B cell (primary cell): ENCODE measurements around the gene CNNM3. TPM values are rescaled to one million over a fixed set of nuclear protein-coding genes. Genes with fewer than 3 reads are reported as not detected.

ENCODE experiments used
- ATAC-seq: fragments of 200-7000 bp; cut with Tn5 transposase; one replicate; pipeline ENCODE4 v1.10.0; 2021; ENCODE audit warnings: low read depth, mild to moderate bottlenecking, moderate number of reproducible peaks, moderate library complexity
- CTCF ChIA-PET: fragments of 350-600 bp; sonication (Branson Sonifier 250); formaldehyde crosslinking; loops from one replicate; lab custom pipeline; 2021; ENCODE audit warnings: antibody characterized with exemption, inconsistent platforms; lab: Charles Lee
- POLR2A ChIA-PET: fragments of 350-600 bp; sonication (Branson Sonifier 250); formaldehyde crosslinking; loops from one replicate; lab custom pipeline; 2021; ENCODE audit warnings: antibody characterized with exemption; lab: Charles Lee
- DNase-seq: peaks from one replicate; pipeline ENCODE4 v3.0.0; 2013
- H2AFZ ChIP-seq: 2 replicates; pipeline ENCODE4 v1.6.1; 2012; ENCODE audit warnings: mild to moderate bottlenecking, low read depth, low read length; ENCODE audit not compliant: insufficient read depth, poor library complexity, severe bottlenecking
- H3K27ac ChIP-seq, 2 donors: 1 replicate in 1 of 2; 2 replicates in 1 of 2; pipeline ENCODE4 v1.5.1; 2012 to 2013; ENCODE audit warnings: low read length in 2 of 2, mild to moderate bottlenecking in 2 of 2, moderate library complexity in 1 of 2
- H3K27me3 ChIP-seq, 4 experiments: fragments of 200-600 bp in 1 of 4; sonication (generic) in 1 of 4; replicated peaks in 1 of 4; 1 replicate in 2 of 4; 2 replicates in 2 of 4; pipeline versions ENCODE4 v1.6.1 to v1.7.0; 2013 to 2016; ENCODE audit warnings: low read length in 3 of 4, mild to moderate bottlenecking in 2 of 4, mixed read lengths in 1 of 4, moderate library complexity in 1 of 4; ENCODE audit not compliant: insufficient read depth in 4 of 4, control insufficient read depth in 3 of 4; ENCODE audit errors: control extremely low read depth in 1 of 4
- H3K36me3 ChIP-seq, 2 experiments: replicated peaks in 1 of 2; 1 replicate in 1 of 2; 2 replicates in 1 of 2; pipeline versions ENCODE4 v1.6.1 to v1.7.1; 2013; ENCODE audit warnings: low read length in 1 of 2; ENCODE audit not compliant: insufficient read depth in 2 of 2, control insufficient read depth in 1 of 2; ENCODE audit errors: control extremely low read depth in 1 of 2, extremely low read depth in 1 of 2
- H3K4me1 ChIP-seq, 2 donors: fragments of 200-600 bp in 1 of 2; sonication (generic) in 1 of 2; 1 replicate in 1 of 2; 2 replicates in 1 of 2; pipeline versions ENCODE4 v1.5.1 to v1.6.1; 2013 to 2017; ENCODE audit warnings: low read length in 2 of 2; ENCODE audit not compliant: control insufficient read depth in 2 of 2, insufficient read depth in 2 of 2
- H3K4me2 ChIP-seq: replicated peaks from 2 replicates; pipeline ENCODE3; 2012; ENCODE audit warnings: mild to moderate bottlenecking, low read depth, low read length; ENCODE audit not compliant: poor library complexity, severe bottlenecking
- H3K4me3 ChIP-seq, 5 experiments: fragments of 200-600 bp in 1 of 5; sonication (generic) in 1 of 5; 1 replicate in 3 of 5; 2 replicates in 2 of 5; pipeline versions ENCODE4 v1.5.1 to v1.7.0; 2011 to 2016; ENCODE audit warnings: low read length in 4 of 5, mild to moderate bottlenecking in 4 of 5, low read depth in 2 of 5, control low read depth in 1 of 5, moderate library complexity in 1 of 5; ENCODE audit not compliant: insufficient read depth in 1 of 5; ENCODE audit errors: control extremely low read depth in 1 of 5, extremely low read depth in 1 of 5
- H3K79me2 ChIP-seq: fragments of 200-600 bp; sonication (generic); one replicate; pipeline ENCODE4 v1.6.0; 2016; ENCODE audit warnings: low read length; ENCODE audit not compliant: control insufficient read depth, insufficient read depth
- H3K9ac ChIP-seq: fragments of 200-600 bp; sonication (generic); 2 replicates; pipeline ENCODE4 v1.6.1; 2017; ENCODE audit warnings: mild to moderate bottlenecking, low read length, moderate library complexity
- H3K9me3 ChIP-seq, 3 donors: one replicate each; pipeline versions ENCODE4 v1.6.1 to v1.7.1; 2013; ENCODE audit warnings: low read length in 2 of 3; ENCODE audit not compliant: control insufficient read depth in 2 of 3, insufficient read depth in 1 of 3; ENCODE audit errors: control extremely low read depth in 1 of 3
- H4K20me1 ChIP-seq: 2 replicates; pipeline ENCODE4 v1.6.0; 2012; ENCODE audit warnings: mild to moderate bottlenecking, low read length; ENCODE audit not compliant: insufficient read depth, control insufficient read depth, poor library complexity, severe bottlenecking
- H3K27ac Mint-ChIP-seq: one replicate; pipeline ENCODE4 v1.8.0; 2021; ENCODE audit warnings: mixed read lengths
- H3K27me3 Mint-ChIP-seq: one replicate; pipeline ENCODE4 v1.8.0; 2021; ENCODE audit warnings: mixed read lengths
- H3K4me1 Mint-ChIP-seq: one replicate; pipeline ENCODE4 v1.8.0; 2021; ENCODE audit warnings: mixed read lengths
- H3K4me3 Mint-ChIP-seq: one replicate; pipeline ENCODE4 v1.8.0; 2021; ENCODE audit warnings: mixed read lengths
- H3K9me3 Mint-ChIP-seq: one replicate; pipeline ENCODE4 v1.8.0; 2022; ENCODE audit warnings: mixed read lengths; ENCODE audit not compliant: insufficient read depth
- CTCF ChIP-seq: fragments of 200-600 bp; IDR thresholded peaks from one replicate; pipeline ENCODE4 v1.8.0; 2022; ENCODE audit warnings: antibody characterized with exemption, mild to moderate bottlenecking
- EZH2 ChIP-seq: IDR thresholded peaks from 2 replicates; pipeline ENCODE4 v1.6.1; 2012; ENCODE audit warnings: borderline replicate concordance, low read depth, mild to moderate bottlenecking, moderate library complexity, low read length; ENCODE audit not compliant: insufficient read depth, poor library complexity, severe bottlenecking
- WGBS: methylation state at CpG from one replicate; pipeline ENCODE4 v1.1.5; 2013; ENCODE audit warnings: missing lambda C conversion rate; ENCODE audit not compliant: insufficient coverage; 5-methylcytosine and 5-hydroxymethylcytosine counted together
- intact Hi-C: fragments of 100-400 bp; cut with micrococcal nuclease; formaldehyde crosslinking; loops from one replicate; pipeline ENCODE4 v1.10.0; 2022
- polyA plus RNA-seq: library from polyadenylated mRNA; depleted of rRNA; stranded (reverse); fragments of >200 nt; gene quantifications from 2 replicates; pipeline ENCODE4 v1.2.3, GENCODE V29; 2012
- total RNA-seq, 2 donors: library from RNA; stranded (reverse); fragments of 120-200 nt in 1 of 2; gene quantifications; 1 replicate in 1 of 2; 2 replicates in 1 of 2; pipeline versions ENCODE4 v1.2.3 to v1.2.4, GENCODE V29; 2013 to 2022

CNNM3 gene
- total and polyA plus RNA-seq, 2 donors (not counting 1 experiment from before 2014, with no cell fraction given), result 28.8 to 54.7 TPM

DNA sequence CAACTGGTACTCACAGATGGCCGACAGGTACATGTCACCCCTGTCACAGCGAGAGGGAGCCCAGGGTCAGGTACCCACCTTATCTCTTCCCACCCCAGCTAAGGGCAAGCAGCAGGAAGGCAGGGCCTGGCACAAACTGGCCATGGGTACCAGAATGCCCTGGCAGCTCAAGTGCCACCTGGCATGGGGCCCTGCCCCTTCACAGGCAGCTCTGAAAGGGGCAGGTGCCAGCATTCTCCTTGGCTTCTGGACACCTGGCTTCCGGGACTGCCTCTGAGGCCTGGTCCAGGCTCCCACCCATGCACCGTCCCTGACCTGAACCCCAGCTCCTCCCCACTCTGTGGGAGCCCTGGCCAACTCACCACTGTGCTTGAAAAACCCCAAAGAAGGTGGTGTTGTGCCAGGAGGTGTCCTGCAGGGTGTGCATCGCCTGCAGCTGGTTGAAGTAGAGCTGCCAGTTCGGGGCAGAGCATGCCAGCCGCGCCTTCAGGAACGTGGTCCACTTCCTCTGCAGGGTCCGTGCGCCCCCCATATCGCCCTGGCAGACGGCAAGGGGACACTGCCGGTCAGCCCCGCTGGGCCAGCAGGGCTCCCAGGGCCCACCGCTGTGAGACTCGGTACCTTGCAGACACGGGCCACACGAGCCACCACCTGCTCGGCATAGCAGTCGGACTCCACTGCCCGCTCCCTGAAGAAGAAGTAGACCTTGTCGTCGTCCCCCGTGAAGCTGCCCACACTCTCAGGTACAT lies 48.4 kb downstream of the CNNM3 start:
- peaks cover 16% of the 10 kb centered on the region for H3K4me1 Mint-ChIP-seq
- no peak overlapping the region for H3K4me2 ChIP-seq

More for the DNA sequence above, 48.4 kb downstream of the CNNM3 start:
- H3K27ac ChIP-seq, result no peak overlapping the region
- H3K4me1 ChIP-seq, result peaks cover 20 to 24% of the 10 kb centered on the region in 2 donors
- no peaks in the 10 kb centered on the region for H4K20me1 ChIP-seq
- Mint-ChIP-seq H3K27me3 (peaks cover 22% of the 10 kb centered on the region), H3K4me3 (no peak overlapping the region), H3K9me3 (no peaks in the 10 kb centered on the region), H3K27ac (no peak overlapping the region)
- DNase-seq, result no peak
- CTCF ChIA-PET, result no interaction called here
- H2AFZ ChIP-seq, result no peak overlapping the region
- no peaks in the 10 kb centered on the region for H3K79me2 ChIP-seq
- no peak overlapping the region for H3K4me3 ChIP-seq
- H3K36me3 ChIP-seq, result no peaks in the 10 kb centered on the region
- peaks cover 0 to 28% (median 9%) of the 10 kb centered on the region in 4 experiments for H3K27me3 ChIP-seq
- no peak for TF ChIP-seq EZH2
- no peak for TF ChIP-seq CTCF
- intact Hi-C loops, result no loop called here
- WGBS, result 97% methylated on average over 24 of the region's 25 CpGs
- ATAC-seq, result no peak
- peaks cover 0 to 14% (median 0%) of the 10 kb centered on the region in 3 donors for H3K9me3 ChIP-seq
- no peak overlapping the region for H3K9ac ChIP-seq
- POLR2A ChIA-PET, result no interaction called here
